Esophagus squamous epithelium (tissue), 4 donors: ENCODE results near the gene OR8B3.

Experiments used
- CTCF ChIP-seq, 6 experiments: fragments of 450-650 bp in 4 of 6; fragments of 200-600 bp in 2 of 6; sonication (generic) in 2 of 6; IDR thresholded peaks; one replicate each; pipeline ENCODE4 v1.5.1; 2016 to 2019; ENCODE audit warnings: antibody characterized with exemption in 6 of 6, mild to moderate bottlenecking in 4 of 6, moderate library complexity in 4 of 6
- POLR2A ChIP-seq, 4 donors: fragments of 450-650 bp; IDR thresholded peaks; one replicate each; pipeline ENCODE4 v1.6.1; 2017; ENCODE audit warnings: antibody characterized with exemption in 4 of 4, mild to moderate bottlenecking in 4 of 4, moderate library complexity in 3 of 4

DNA sequence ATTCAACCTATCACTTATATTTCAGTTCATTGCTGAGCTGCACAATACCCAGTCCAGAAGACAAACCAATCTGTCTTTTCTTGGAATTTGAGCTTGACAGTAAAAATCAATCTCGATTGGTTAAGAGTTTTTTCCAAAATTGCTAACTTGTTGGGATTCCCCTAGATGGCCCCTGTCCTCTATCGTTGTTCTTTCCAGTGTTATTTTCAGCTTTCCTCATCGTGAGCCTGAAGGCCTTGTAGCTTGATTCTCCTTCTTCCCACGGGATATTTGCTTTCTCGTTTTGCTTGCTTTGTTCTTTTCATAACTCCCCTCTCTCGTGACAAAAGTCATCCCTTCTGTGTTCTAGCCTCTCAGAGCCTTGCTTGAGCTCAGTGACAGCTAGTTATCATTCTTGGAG lies 43.6 kb upstream of the OR8B3 start:
- TF ChIP-seq CTCF (IDR thresholded peaks at IDR 0.05) (no peak), POLR2A (IDR thresholded peaks at IDR 0.05) (no peak)
